GM19099 (cell line): ENCODE results near the gene SRL.

Experiments used
- POLR2A ChIP-seq: IDR thresholded peaks from 3 replicates; pipeline ENCODE4 v1.6.1; 2011; ENCODE audit warnings: low read depth; ENCODE audit not compliant: insufficient read length; ENCODE audit errors: extremely low read depth

Gene SRL

GRCh38 chr16:4241258-4241927 lies 487 bp downstream of the SRL start:
- TF ChIP-seq POLR2A = no peak

DNA sequence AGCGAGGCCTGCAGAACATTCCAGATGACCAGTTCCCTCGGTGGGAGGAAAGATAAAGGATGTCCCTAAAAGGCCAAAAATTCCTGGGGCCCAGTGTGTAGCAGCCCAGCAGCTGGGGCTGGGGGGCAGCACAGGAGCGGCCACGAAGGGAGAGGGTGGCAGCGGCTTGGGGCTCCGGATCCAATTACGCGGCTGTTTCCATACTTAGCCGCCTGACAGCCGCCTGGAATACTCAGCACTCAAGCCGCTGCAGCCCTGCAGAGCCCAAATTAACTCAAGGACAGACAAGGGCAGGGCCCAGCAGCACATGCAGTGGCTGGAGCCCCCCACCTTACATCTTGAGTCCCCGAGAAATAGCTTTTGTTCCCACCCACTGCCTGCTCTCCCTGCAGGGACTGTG lies 1.3 kb downstream of the SRL start:
- TF ChIP-seq POLR2A = no peak

DNA sequence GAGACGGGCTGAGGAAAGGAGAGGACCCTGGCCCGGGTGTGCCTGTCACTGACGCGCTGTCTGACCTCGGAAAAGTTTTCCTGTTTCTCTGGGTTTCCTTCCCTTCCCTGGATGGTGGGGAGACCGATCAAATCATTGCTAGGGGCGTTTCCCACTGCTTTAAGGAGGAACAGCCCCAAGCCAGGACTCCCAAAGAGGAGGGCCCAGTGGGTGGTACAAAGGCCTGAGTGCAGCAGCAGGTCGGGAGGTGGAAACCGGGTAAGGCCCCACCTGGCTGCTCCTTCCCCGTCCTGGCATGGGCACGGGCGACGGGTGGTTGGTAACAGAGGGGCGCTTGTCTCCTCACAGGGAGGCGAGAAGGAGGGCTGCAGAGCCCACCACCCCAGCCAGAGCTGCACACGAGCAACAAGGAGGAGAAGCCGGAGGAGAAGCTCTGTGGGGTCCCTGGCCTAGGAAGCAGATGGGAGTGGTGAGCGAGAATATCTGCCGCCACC lies 2.2 kb downstream of the SRL start:
- TF ChIP-seq POLR2A = no peak

GRCh38 chr16:4239020-4239419 lies 2.9 kb downstream of the SRL start:
- TF ChIP-seq POLR2A = no peak

- no peak for TF ChIP-seq POLR2A
Observed at GRCh38 chr16:4233431-4233830, 8.4 kb downstream of the SRL start.

GRCh38 chr16:4232541-4233386 lies 9.1 kb downstream of the SRL start:
- TF ChIP-seq POLR2A = no peak

DNA sequence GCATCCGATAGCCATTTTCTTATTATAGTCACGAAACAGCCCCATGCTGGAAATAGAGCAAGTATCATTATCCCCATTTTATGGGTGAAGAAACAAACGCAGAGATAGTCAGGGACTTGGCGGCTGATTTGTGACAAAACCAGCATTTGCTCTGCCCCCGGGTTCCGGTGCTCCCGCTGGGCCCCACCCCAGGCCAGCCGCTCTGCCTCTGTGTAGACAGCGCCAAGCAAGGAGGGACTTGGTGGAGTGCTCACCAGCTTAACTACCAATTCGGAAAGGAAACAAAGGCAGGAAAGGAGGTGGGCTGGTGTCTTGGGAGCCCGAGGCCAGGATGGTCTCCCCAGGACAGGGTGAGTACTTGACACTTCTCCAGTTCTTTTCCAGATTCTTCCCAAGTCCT lies 10.0 kb downstream of the SRL start:
- TF ChIP-seq POLR2A = no peak

DNA sequence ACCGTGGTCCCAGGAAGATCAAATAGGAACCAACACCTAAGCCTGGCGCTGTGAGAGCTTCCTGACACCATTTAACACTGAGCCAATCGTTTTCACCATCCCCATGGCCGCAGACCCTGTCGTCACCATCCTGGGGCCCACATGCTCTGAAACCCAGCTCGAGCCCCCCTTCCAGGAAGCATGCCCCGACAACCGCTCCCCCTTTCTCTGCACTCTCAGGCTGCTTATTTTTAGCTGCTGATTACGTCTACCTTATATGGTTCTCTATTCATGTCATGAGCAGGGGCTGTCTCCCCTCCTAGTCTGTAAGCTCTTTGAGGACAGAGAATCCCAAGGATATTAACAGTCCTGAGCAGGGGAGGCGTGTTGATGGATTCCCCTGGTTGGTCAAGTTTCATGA lies 10.5 kb downstream of the SRL start:
- no peak for TF ChIP-seq POLR2A

DNA sequence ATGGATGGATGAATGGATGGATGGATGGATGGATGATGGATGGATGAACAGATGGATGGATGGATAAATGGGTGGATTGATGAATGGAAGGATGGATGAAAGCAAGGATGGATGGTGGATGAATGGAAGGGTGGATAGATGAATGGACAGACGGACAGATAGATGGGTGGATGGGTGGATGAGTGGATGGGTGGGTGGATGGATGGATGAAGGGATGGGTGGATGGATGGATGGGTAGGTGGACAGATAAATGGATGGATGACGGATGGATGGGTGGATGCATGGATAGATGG lies 14.9 kb downstream of the SRL start:
- no peak for TF ChIP-seq POLR2A

GRCh38 chr16:4226251-4227039 lies 15.4 kb downstream of the SRL start:
- TF ChIP-seq POLR2A = no peak

DNA sequence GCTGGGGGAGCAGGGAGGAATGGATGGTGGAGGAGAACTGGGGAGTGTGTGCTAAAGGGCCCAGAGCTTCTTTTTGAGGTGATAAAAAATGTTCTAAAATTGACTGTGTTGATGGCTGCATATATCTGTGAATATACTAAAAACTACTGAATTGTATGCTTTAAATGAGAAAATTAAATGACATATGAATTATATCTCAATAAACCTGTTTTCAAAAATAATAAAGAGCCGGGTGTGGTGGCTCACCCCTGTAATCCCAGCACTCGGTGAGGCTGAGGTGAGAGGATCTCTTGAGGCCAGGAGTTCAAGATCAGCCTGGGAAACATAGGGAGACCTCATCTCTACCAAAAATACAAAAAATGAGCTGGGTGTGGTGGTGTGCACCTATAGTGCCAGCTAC lies 16.8 kb downstream of the SRL start:
- no peak for TF ChIP-seq POLR2A

- no peak for TF ChIP-seq POLR2A
Observed at GRCh38 chr16:4220358-4220757, 21.5 kb downstream of the SRL start.

GRCh38 chr16:4218202-4218601 lies 23.7 kb downstream of the SRL start:
- no peak for TF ChIP-seq POLR2A

DNA sequence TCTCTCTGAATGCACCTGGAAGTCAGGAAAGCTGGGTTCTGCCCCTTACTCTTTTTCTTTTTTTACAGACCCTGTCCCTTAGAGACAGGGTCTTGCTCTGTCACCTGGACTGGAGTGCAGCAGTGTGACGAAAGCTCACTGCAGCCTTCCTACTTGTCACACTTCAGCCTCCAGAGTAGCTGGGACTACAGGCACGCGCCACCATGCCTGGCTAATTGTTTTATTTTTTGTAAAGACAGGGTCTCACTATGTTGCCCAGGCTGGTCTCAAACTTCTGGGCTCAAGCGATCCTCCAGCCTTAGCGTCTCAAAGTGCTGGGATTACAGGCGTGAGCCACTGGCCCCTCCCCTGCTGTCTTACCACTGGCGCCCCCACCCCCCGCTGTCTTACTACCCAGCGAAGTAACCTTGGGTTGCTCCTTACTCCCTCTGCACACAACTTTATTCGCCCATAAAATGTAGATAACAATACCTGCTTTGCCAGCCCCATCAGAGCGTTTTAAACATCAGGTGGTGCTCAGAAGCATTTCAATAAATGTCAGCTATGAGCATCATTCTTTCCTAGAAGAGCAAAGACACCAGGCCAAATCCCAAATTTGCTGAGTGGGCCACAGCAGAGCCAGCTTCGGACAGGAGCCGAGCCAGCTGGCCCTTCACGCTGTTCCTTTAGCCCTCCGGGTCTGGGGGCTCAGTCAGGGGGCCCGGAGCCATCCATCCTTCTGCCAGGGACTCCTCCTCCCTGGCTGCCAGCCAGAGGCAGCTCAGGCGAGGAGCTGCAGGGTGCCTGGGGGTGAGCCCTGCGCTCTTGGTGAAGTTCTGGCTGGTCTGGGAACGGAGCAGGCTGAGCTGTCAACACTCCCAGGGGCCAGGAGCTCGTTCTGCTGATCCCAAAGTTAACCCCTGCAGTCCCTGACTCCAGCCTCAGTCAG lies 24.4 kb downstream of the SRL start:
- TF ChIP-seq POLR2A = no peak

GRCh38 chr16:4216596-4216995 lies 25.3 kb downstream of the SRL start:
- TF ChIP-seq POLR2A = no peak
